Activated naive CD4-positive, alpha-beta T cell treated with anti-CD3 and anti-CD28 coated beads, Interleukin-2, amount 50 U/mL, for 24 hours (primary cell): Measurements from ENCODE around the gene FRZB.

ENCODE experiments used
- H3K27ac Mint-ChIP-seq: one replicate; pipeline ENCODE4 v1.8.0; 2021; ENCODE audit warnings: mild to moderate bottlenecking, mixed read lengths
- H3K27me3 Mint-ChIP-seq: one replicate; pipeline ENCODE4 v1.8.0; 2021; ENCODE audit warnings: mixed read lengths
- H3K36me3 Mint-ChIP-seq: one replicate; pipeline ENCODE4 v1.8.0; 2021; ENCODE audit warnings: mixed read lengths
- H3K4me1 Mint-ChIP-seq: one replicate; pipeline ENCODE4 v1.8.0; 2021; ENCODE audit warnings: mixed read lengths
- H3K4me3 Mint-ChIP-seq: one replicate; pipeline ENCODE4 v1.8.0; 2021; ENCODE audit warnings: mild to moderate bottlenecking, mixed read lengths
- H3K9me3 Mint-ChIP-seq: one replicate; pipeline ENCODE4 v1.8.0; 2021; ENCODE audit warnings: mixed read lengths

The FRZB gene, protein sequence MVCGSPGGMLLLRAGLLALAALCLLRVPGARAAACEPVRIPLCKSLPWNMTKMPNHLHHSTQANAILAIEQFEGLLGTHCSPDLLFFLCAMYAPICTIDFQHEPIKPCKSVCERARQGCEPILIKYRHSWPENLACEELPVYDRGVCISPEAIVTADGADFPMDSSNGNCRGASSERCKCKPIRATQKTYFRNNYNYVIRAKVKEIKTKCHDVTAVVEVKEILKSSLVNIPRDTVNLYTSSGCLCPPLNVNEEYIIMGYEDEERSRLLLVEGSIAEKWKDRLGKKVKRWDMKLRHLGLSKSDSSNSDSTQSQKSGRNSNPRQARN

DNA sequence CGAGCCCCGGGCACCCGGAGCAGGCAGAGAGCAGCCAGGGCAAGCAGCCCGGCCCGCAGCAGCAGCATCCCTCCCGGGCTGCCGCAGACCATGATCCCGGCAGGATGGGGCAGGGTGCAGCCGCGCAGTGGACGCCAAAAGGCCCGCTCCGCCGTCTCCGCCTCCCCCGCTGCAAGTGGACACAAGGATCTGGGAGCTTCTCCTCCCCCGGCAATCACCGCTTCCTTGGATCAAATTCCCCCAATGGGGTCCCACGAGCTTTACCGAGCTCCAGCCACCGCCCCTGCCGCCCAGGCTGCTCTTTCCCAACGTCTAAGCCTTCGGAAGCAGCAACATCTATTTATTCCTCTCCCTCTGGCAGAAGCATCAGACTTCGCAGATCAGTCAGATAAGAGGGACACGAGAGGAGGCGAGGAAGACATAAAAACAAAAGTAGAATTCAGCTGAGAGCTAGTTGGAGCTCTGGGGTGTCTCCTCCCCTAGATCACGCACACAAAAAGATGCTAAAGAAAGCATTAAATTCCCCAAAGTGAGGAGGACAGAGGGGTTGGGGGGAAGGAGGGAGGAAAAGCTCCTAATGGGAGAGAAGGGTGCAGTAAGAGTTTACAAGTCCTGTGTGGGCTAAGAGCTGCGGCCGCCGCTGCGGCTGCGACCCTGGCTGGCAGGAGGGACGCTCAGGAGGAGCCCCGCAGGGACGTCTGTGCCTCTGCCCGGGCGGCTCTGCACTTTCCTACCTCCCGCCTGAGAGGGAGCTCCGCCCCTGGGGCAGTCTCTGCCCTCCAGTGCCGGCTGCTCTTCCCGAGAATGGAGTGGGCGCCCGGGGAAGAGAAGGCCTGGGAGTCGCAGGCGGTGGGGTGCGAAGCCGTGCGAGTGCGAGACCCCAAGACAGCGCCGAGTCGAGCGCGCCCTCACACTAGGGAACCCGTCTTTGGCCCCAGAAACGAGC lies at the start of gene FRZB:
Gene FRZB, minus strand, starts transcription at position 177 of the 946 bp plus-strand sequence. Its CDS starts 85 bp downstream, at position 92.
- Mint-ChIP-seq H3K36me3 (no peaks in the 10 kb centered on the region), H3K4me1 (peaks cover 19% of the 10 kb centered on the region), H3K27ac (no peak within 1 kb of the TSS), H3K4me3 (peak within 1 kb of the TSS; percentile 75), H3K9me3 (no peaks in the 10 kb centered on the region), H3K27me3 (peaks cover 52% of the 10 kb centered on the region)

- Mint-ChIP-seq H3K27ac (no peak overlapping the region), H3K4me1 (no peaks in the 10 kb centered on the region), H3K9me3 (no peaks in the 10 kb centered on the region), H3K4me3 (no peak overlapping the region), H3K36me3 (peaks cover 2% of the 10 kb centered on the region), H3K27me3 (no peaks in the 10 kb centered on the region)
Observed at GRCh38 chr2:182915369-182916326, 49.2 kb upstream of the FRZB start.

DNA sequence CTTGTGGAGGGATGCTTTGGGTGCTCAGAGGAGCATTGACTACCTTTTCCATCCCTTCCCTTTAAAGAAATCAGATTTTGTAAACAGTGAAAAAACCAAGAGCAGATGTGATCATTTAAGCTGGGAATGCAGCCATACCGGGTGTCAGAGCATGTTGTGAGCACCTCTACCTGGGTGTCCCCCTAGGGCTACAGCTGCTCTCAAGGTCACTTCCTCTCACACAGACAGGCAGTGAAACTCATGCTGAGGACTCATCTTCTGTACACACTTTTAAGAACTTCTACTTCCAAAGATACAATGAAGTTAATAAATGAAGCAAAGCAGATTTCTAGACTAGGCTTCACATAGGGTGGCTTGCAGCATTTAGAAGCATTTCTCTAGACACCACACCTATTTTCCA lies 48.4 kb upstream of the FRZB start:
- peaks cover 2% of the 10 kb centered on the region for H3K36me3 Mint-ChIP-seq
- H3K27ac Mint-ChIP-seq: no peak overlapping the region
- no peaks in the 10 kb centered on the region for H3K4me1 Mint-ChIP-seq
- H3K4me3 Mint-ChIP-seq: no peak overlapping the region
- H3K9me3 Mint-ChIP-seq: no peaks in the 10 kb centered on the region
- H3K27me3 Mint-ChIP-seq: no peaks in the 10 kb centered on the region

DNA sequence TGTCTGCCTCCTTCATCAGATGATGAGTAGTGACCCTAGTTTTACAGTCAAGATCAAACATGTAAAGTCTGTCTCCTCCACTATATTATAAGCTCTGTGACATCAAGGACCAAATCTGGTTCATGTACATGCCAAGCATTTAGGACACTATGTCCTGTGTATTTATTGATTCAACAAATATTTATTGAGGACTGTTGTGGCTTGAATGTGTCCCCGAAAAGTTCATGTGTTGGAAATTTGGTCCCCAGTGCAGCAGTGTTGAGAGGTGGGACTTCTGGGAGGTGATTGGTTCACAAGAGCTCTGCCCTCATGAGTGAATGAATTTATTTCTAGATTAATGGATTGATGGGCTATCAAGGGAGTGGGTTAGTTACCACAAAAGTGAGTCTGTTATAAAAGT lies 46.6 kb upstream of the FRZB start:
- no peak overlapping the region for H3K27ac Mint-ChIP-seq
- no peaks in the 10 kb centered on the region for H3K4me1 Mint-ChIP-seq
- no peak overlapping the region for H3K4me3 Mint-ChIP-seq
- H3K36me3 Mint-ChIP-seq: peaks cover 2% of the 10 kb centered on the region
- H3K27me3 Mint-ChIP-seq: no peaks in the 10 kb centered on the region
- H3K9me3 Mint-ChIP-seq: no peaks in the 10 kb centered on the region

DNA sequence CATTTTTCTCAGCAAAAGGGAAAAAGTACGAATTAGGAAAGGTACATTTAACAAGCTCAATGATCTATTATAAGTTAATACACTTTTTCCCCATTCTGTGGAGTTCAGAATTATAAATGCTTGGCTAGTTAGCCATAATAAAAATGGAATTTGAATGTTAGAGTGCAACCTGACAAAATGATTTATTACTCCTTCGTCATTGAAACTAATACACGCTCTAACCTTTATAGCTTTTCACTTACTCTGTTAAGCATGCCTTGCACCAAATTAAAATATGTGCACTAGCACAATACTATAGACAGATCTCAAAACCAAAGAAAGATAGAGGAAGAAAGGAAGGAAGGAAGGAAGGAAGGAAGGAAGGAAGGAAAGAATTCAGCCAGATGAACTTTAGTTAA lies 46.1 kb upstream of the FRZB start:
- Mint-ChIP-seq H3K36me3 (peaks cover 2% of the 10 kb centered on the region), H3K4me3 (no peak overlapping the region), H3K27ac (no peak overlapping the region), H3K27me3 (no peaks in the 10 kb centered on the region), H3K9me3 (no peaks in the 10 kb centered on the region), H3K4me1 (no peaks in the 10 kb centered on the region)

- Mint-ChIP-seq H3K27ac (no peak overlapping the region), H3K4me3 (no peak overlapping the region), H3K9me3 (no peaks in the 10 kb centered on the region), H3K36me3 (peaks cover 2% of the 10 kb centered on the region), H3K4me1 (no peaks in the 10 kb centered on the region), H3K27me3 (no peaks in the 10 kb centered on the region)
Observed at GRCh38 chr2:182911813-182912517, 45.5 kb upstream of the FRZB start.

- H3K36me3 Mint-ChIP-seq: peaks cover 2% of the 10 kb centered on the region
- no peak overlapping the region for H3K4me3 Mint-ChIP-seq
- no peak overlapping the region for H3K27ac Mint-ChIP-seq
- H3K4me1 Mint-ChIP-seq: no peaks in the 10 kb centered on the region
- no peaks in the 10 kb centered on the region for H3K9me3 Mint-ChIP-seq
- no peaks in the 10 kb centered on the region for H3K27me3 Mint-ChIP-seq
Observed at GRCh38 chr2:182910965-182911364, 44.5 kb upstream of the FRZB start.

- Mint-ChIP-seq H3K36me3 (no peaks in the 10 kb centered on the region), H3K4me3 (no peak overlapping the region), H3K27me3 (no peaks in the 10 kb centered on the region), H3K4me1 (no peaks in the 10 kb centered on the region), H3K27ac (no peak overlapping the region), H3K9me3 (no peaks in the 10 kb centered on the region)
Observed at GRCh38 chr2:182907081-182907830, 40.8 kb upstream of the FRZB start.

GRCh38 chr2:182906454-182906853 lies 40.0 kb upstream of the FRZB start:
- Mint-ChIP-seq H3K36me3 (no peaks in the 10 kb centered on the region), H3K4me3 (no peak overlapping the region), H3K4me1 (no peaks in the 10 kb centered on the region), H3K27ac (no peak overlapping the region), H3K27me3 (no peaks in the 10 kb centered on the region), H3K9me3 (no peaks in the 10 kb centered on the region)

DNA sequence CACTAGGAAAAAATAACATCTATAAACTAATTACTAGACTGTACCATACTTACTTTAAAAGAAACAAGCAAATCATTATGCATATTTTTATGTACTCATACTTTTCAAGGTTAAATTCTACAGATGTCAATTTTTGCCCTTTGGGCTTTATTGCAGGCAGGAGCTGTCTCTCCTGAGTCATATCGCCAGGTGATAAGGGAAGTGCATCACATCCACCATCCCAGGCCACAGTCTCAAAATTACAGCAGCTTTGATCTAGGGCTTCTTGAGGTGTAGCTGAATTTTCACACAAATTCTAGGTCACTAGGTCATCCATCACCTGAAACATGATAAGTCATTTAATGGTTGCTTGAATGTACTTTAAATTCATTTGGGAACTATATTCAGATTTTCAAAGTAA lies 38.4 kb upstream of the FRZB start:
- Mint-ChIP-seq H3K9me3 (no peaks in the 10 kb centered on the region), H3K27me3 (no peaks in the 10 kb centered on the region), H3K36me3 (no peaks in the 10 kb centered on the region), H3K4me1 (no peaks in the 10 kb centered on the region), H3K27ac (no peak overlapping the region), H3K4me3 (no peak overlapping the region)

DNA sequence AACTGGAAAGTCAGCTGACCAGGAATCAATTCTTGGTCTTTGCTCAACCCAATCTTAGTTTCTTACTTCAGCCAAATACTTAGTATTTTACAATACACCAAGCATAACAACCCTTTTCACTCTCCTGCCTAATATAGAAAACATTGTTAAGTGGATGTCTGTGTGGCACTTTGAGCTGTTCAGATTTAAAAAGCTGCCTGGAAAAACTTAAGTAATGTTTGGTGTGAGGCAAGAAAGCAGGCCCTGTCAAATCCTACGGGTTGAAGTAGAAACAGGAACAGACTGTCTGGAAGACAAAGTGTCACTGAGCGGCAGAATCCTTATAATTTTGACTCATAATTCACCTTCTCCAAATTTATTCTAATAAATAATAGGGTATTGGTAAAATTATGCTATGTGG lies 37.1 kb upstream of the FRZB start:
- no peaks in the 10 kb centered on the region for H3K4me1 Mint-ChIP-seq
- H3K27ac Mint-ChIP-seq: no peak overlapping the region
- no peaks in the 10 kb centered on the region for H3K9me3 Mint-ChIP-seq
- H3K27me3 Mint-ChIP-seq: no peaks in the 10 kb centered on the region
- no peak overlapping the region for H3K4me3 Mint-ChIP-seq
- no peaks in the 10 kb centered on the region for H3K36me3 Mint-ChIP-seq

GRCh38 chr2:182901748-182902147 lies 35.3 kb upstream of the FRZB start:
- Mint-ChIP-seq H3K36me3 (no peaks in the 10 kb centered on the region), H3K27ac (no peak overlapping the region), H3K27me3 (no peaks in the 10 kb centered on the region), H3K4me1 (no peaks in the 10 kb centered on the region), H3K9me3 (no peaks in the 10 kb centered on the region), H3K4me3 (no peak overlapping the region)

GRCh38 chr2:182898718-182899117 lies 32.3 kb upstream of the FRZB start:
- Mint-ChIP-seq H3K9me3 (no peaks in the 10 kb centered on the region), H3K27ac (no peak overlapping the region), H3K4me3 (no peak overlapping the region), H3K36me3 (no peaks in the 10 kb centered on the region), H3K4me1 (no peaks in the 10 kb centered on the region), H3K27me3 (peaks cover 1% of the 10 kb centered on the region)

GRCh38 chr2:182897137-182897536 lies 30.7 kb upstream of the FRZB start:
- no peak overlapping the region for H3K4me3 Mint-ChIP-seq
- H3K9me3 Mint-ChIP-seq: no peaks in the 10 kb centered on the region
- H3K27me3 Mint-ChIP-seq: peaks cover 3% of the 10 kb centered on the region
- no peaks in the 10 kb centered on the region for H3K36me3 Mint-ChIP-seq
- no peak overlapping the region for H3K27ac Mint-ChIP-seq
- H3K4me1 Mint-ChIP-seq: no peaks in the 10 kb centered on the region
